AG04449 (cell line): Measurements from ENCODE around the gene TMIGD1.
"Not testable (repeated sequence)": the region's sequence is repeated elsewhere in the genome, so short reads cannot be mapped to it uniquely, and the experiment has no call there.

Source experiments
- CTCF ChIA-PET: fragments of 350-600 bp; formaldehyde crosslinking; extraction: SDS; loops from one replicate; lab custom pipeline; 2021; ENCODE audit warnings: antibody characterized with exemption; lab: Yijun Ruan, JAX
- POLR2A ChIA-PET: fragments of 400-600, 350-600 bp; formaldehyde crosslinking; extraction: SDS; loops from one replicate; lab custom pipeline; 2020; ENCODE audit warnings: antibody characterized with exemption, inconsistent platforms; lab: Yijun Ruan, JAX
- DNase-seq: peaks from one replicate; pipeline ENCODE4 v3.0.0-alpha.2; 2010; ENCODE audit warnings: low read depth, low spot score
- H3K4me3 ChIP-seq: 2 replicates; pipeline ENCODE4 v1.5.1; 2011; ENCODE audit warnings: low read depth, mild to moderate bottlenecking, control low read depth, low read length
- TF ChIP-seq, protein P1 (sequence below): IDR thresholded peaks from one replicate; pipeline ENCODE4 v1.5.1; 2011; ENCODE audit warnings: mild to moderate bottlenecking, moderate library complexity, low read length, control low read depth, inconsistent platforms; ENCODE audit not compliant: insufficient read depth; ENCODE audit errors: missing control alignments

TMIGD1 gene

DNA sequence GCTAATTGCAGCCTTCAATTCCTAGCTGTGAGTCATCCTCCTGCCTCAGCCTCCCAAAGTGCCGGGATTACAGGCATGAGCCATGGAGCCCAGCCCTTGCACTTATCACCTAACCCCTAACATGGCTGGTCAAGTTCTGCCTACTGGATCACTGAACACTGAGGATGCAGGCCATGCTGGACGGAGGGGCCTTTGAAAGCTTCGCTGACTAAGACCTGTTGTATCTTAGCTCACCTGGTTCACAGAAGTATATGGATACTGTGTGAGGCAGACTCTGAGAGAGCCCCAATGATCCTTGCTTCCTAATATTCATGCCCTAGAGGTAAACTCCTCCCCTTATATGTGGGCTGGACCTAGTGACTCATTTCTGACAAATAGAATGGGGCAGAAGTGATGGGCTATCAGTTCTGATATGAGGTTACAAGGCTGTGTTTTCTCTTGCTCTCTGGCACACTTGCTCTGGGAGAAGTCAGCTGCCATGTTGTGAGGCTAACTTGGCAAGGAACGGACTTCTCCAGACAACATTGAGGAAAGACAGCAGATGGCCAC, 11.7 kb upstream of the TMIGD1 start:
- ChIA-PET CTCF (interaction anchor here (1.0 to 1.1 kb wide), 3 partner anchors 11 to 241 kb away, joined by 3 to 5 read pairs (median 3); no protein-coding TSS in a partner anchor), POLR2A (no interaction called here)
- H3K4me3 ChIP-seq = no peak overlapping the region
- TF ChIP-seq, protein P1, sequence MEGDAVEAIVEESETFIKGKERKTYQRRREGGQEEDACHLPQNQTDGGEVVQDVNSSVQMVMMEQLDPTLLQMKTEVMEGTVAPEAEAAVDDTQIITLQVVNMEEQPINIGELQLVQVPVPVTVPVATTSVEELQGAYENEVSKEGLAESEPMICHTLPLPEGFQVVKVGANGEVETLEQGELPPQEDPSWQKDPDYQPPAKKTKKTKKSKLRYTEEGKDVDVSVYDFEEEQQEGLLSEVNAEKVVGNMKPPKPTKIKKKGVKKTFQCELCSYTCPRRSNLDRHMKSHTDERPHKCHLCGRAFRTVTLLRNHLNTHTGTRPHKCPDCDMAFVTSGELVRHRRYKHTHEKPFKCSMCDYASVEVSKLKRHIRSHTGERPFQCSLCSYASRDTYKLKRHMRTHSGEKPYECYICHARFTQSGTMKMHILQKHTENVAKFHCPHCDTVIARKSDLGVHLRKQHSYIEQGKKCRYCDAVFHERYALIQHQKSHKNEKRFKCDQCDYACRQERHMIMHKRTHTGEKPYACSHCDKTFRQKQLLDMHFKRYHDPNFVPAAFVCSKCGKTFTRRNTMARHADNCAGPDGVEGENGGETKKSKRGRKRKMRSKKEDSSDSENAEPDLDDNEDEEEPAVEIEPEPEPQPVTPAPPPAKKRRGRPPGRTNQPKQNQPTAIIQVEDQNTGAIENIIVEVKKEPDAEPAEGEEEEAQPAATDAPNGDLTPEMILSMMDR = no peak
- DNase-seq = no peak

DNA sequence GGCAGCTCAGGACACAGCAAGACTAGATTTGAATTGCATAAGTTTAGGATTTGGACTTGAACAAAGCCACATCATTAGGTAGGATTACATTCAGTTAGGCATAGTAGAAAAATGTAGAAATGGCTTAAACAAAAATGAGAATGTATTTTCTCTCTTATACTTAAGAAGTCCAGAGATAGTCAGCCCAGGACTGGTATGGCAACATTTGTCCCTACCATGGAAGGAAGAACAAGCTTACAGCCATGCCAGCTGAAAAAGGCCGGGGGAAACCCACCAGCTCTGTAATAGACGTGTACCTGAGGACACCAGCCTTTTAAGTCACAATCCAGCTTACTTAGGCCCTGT, 11.2 kb upstream of the TMIGD1 start:
- no peak overlapping the region for H3K4me3 ChIP-seq
- no peak for DNase-seq
- TF ChIP-seq, protein P1 = no peak
- POLR2A ChIA-PET = no interaction called here
- CTCF ChIA-PET = interaction anchor here (1.0 to 1.2 kb wide), 4 partner anchors 10 to 240 kb away, joined by 3 to 5 read pairs (median 3); no protein-coding TSS in a partner anchor

DNA sequence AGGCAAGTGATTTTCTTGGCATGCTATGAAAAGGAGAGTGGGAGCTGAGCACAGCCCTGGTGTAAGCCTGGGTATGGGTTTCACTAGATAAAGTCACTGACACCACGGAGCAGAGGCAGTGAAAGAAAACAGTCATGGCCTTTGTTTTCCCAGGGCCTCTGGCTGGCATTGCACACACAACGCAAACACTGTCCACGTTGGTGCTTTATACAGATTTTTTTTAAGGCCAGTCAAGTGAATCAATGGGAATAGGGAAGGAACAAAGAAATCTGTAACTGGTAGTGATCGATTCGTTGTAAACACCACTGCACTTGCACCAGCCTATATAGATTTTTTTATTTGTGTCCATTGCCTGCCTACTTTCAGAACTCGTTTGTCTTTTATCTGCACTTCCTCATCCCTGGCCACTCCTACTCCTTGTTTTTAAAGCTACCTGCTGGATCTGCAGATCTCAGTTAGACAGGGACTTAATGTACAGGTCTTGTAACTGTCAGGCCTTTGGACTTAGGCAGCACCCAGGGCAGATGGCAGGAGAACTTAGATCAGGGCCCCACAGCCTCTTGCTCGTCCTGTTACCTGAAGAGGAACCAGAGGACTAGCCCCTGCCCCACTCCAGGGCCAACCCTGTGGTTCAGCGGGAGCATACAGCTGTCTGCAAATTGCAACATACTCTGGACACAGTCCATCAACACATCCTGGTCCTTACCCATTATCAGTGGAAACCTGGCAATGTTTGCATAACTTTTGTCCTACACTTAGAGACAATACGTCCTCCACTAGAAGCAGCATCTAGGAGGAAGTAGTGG, 10.6 kb upstream of the TMIGD1 start:
- TF ChIP-seq, protein P1 = no peak
- ChIA-PET CTCF (interaction anchor here (1.0 to 1.2 kb wide), 3 partner anchors 9 to 133 kb away, joined by 3 read pairs; no protein-coding TSS in a partner anchor), POLR2A (no interaction called here)
- peak; percentile 9 for DNase-seq
- no peak overlapping the region for H3K4me3 ChIP-seq

DNA sequence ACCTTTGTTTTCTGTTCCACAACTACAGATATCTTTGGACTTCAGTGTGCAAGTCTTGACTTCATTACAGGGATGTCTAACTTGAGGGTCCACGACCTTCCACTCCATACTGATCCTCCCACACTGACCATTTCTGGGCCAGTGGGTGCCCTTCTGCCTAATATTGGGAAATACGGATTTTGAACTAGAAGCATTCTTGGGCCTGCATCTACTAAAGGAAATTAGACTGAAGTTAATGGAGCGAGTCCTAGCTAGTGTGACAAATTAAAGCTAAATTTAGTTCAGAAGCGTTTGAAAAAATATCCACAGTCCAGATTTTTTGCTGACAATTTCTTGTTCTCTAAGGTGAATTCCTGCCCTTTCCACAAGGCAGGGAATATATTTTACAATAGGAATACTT, 9.9 kb upstream of the TMIGD1 start:
- no peak for DNase-seq
- no peak overlapping the region for H3K4me3 ChIP-seq
- ChIA-PET POLR2A (no interaction called here), CTCF (interaction anchor here (1.4 kb wide), 1 partner anchor 249 kb away, joined by 3 read pairs; no protein-coding TSS in a partner anchor)
- TF ChIP-seq, protein P1 = no peak

GRCh38 chr17:30343244-30343643, 9.4 kb upstream of the TMIGD1 start:
- POLR2A ChIA-PET, H3K4me3 ChIP-seq, DNase-seq: not testable (repeated sequence)
- CTCF ChIA-PET = interaction anchor here (1.4 kb wide), 1 partner anchor 248 kb away, joined by 3 read pairs; no protein-coding TSS in a partner anchor

GRCh38 chr17:30341703-30342249, 7.9 kb upstream of the TMIGD1 start:
- ChIA-PET POLR2A (interaction anchor here (0.7 kb wide), 1 partner anchor 139 kb away, joined by 3 read pairs; no protein-coding TSS in a partner anchor), CTCF (interaction anchor here (0.8 to 4.4 kb wide), 6 partner anchors 13 to 485 kb away, joined by 3 to 48 read pairs (median 6); partner anchors contain the start of gene GOSR1)
- DNase-seq = no peak
- TF ChIP-seq, protein P1 = no peak
- H3K4me3 ChIP-seq = no peak overlapping the region
